Amniotic stem cell (primary cell): ENCODE results near the gene HPSE2.
A peak's percentile ranks its signal among the peaks of the same experiment; 100 is the strongest.

Source experiments
- DNase-seq: peaks from one replicate; lab custom pipeline; 2025; lab: John Stamatoyannopoulos, UW

HPSE2 gene

GRCh38 chr10:98833542-98833941, 402.1 kb downstream of the HPSE2 start:
- no peak for DNase-seq

- no peak for DNase-seq
These were observed 402.9 kb downstream of the HPSE2 start for GRCh38 chr10:98832738-98833137.

DNA sequence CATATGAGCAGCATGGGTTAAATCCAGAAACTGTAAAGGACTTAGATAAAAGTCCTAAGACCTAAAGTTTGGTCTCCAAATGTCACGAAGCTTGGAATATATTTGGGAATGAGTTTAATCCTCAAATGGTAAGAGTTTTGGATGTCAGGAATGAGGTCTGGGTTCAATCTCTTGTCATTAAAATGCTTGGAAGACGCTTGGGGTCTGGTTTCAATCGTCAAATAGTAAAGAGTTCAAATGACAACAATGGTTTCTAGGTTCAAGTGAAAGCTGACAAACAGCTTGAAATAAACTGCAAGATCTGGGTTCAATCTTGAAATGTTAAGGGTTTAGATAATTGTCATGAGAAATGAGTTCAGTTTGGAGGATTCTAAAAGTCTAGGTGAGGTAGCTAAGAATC, 403.5 kb downstream of the HPSE2 start:
- no peak for DNase-seq

GRCh38 chr10:98831391-98831790, 404.3 kb downstream of the HPSE2 start:
- no peak for DNase-seq

- DNase-seq: no peak
These were observed 409.9 kb downstream of the HPSE2 start for GRCh38 chr10:98825741-98826140.

- DNase-seq: no peak
These were observed 418.3 kb downstream of the HPSE2 start for GRCh38 chr10:98817396-98817795.

GRCh38 chr10:98815039-98815885, 420.4 kb downstream of the HPSE2 start:
- DNase-seq: no peak

DNA sequence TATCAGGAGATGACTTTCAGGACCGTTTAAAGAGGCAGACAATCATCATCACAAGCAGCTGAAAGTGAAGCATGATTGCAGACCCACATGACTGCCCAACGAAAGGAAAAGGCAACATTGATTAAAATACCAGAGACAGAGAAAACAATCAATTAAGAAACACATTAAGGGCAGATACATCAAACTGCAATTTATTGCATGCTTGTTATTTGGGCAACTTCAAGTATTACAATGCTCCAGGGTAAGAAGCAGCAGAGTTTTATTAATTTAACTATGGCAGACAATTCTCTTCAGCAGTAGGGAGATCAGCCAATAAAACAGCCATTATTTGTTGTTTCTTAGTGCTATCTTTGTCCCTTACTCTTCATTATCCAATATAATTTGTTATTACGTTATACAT, 421.2 kb downstream of the HPSE2 start:
- no peak for DNase-seq

DNA sequence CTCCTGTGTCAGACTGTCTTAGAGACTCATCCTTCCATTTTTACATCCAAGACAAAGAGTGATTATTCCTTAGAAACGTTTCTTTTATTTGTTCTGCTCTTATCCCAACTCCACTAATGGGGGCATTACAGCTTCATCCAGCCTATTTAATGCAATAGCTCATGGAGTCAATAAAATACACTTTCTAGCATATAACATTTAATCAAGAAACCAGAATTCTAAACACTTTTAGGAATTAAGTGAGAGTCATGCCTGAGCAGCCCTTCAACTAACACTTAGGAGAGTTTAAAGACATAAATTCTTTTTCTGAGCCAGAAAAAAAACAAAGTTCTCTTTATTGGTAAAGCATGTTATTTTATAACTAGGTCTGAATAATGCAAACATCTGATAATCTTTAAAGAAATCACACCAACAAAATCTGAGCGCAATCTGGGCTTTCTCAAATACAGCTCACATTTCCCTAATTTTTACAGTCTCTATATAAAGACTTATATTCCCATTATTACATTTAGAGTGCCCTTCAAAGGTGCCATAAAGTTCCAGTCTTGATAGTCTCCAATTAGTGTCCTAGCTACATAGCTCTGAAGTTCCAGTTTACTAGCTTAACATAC, 427.3 kb downstream of the HPSE2 start:
- DNase-seq: no peak

GRCh38 chr10:98800263-98800662, 435.4 kb downstream of the HPSE2 start:
- DNase-seq: no peak

GRCh38 chr10:98795467-98795866, 440.2 kb downstream of the HPSE2 start:
- DNase-seq: no peak

GRCh38 chr10:98790817-98791216, 444.8 kb downstream of the HPSE2 start:
- DNase-seq: no peak

DNA sequence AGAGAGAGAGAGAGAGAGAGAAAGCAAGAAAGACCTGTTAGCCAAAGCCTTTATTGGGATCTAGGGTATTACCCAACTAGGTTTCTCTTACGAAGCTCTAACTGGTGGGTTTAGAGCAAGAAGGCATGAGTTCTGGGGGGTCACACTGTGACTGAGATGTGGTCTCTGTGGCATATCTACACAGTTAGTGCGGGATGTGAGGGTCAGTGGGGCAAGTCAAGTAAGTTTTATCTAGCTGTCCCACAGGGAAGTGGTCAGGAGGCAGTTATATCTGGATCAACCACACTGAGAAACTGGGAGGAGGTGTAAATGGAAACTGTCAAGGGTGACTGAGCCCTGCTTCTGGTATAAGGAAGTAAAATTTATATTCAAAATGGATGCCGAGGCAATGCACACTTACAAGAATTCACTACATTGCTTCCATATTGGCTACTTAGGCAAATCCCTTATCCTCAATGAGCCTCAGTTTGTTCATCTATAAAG, 457.3 kb downstream of the HPSE2 start:
- DNase-seq: no peak

DNA sequence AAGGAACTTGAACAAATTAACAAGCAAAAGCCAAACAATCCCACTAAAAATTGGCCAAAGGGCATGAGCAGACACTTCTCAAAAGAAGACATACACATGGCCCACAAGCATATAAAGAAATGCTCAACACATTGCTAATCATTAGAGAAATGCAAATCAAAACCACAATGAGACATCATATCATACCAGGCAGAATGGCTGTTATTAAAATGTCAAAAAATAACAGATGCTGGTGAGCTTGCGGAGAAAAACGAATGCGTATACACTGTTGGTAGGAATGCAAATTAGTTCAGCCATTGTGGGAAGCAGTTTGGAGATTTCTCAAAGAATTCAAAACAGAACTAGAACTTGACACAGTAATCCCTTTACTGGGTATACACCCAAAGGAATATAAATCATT, 477.2 kb downstream of the HPSE2 start:
- DNase-seq: no peak

- peak; percentile 11 for DNase-seq
These were observed 487.4 kb downstream of the HPSE2 start for GRCh38 chr10:98748298-98748697.

- no peak for DNase-seq
These were observed 490.0 kb downstream of the HPSE2 start for GRCh38 chr10:98745645-98746044.

DNA sequence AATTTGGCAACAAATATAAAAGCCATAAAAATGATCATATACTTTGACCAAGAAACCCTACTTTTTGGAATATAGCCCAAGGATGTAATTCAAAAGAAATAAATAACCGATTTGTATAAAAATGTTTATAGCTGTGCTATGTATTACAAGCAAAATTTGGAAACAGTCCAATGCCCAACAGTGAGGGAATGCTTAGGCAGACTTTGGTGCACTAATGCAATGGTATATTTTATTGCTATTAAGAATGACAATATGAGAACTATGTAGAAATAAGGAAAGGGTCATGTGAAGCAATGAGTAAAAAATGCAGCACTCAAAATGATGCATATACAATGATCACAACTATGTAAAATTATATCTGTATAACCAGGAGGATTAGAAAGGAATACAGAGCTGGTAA, 515.1 kb downstream of the HPSE2 start:
- no peak for DNase-seq

- no peak for DNase-seq
These were observed 522.1 kb downstream of the HPSE2 start for GRCh38 chr10:98713586-98713985.

DNA sequence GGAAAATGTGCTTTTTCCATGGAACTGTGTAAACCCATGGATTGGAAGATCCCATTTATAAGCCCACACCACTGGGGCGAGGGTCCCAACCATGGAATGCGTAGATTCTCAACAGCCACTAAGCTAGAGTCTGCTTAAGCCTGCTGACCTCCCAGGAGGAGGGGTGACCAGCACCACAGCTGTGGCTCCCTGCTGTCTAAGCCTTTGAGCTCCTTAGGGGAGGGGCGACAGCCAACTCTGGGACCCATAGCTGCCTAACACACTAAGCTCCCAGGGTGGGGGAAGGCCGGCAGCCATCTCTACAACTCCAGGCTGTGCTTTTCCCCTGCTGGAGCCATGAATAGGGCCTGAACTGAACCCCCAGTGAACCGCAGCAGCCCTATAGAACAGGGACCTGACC, 539.1 kb downstream of the HPSE2 start:
- DNase-seq: no peak

GRCh38 chr10:98694883-98695282, 540.8 kb downstream of the HPSE2 start:
- DNase-seq: no peak

DNA sequence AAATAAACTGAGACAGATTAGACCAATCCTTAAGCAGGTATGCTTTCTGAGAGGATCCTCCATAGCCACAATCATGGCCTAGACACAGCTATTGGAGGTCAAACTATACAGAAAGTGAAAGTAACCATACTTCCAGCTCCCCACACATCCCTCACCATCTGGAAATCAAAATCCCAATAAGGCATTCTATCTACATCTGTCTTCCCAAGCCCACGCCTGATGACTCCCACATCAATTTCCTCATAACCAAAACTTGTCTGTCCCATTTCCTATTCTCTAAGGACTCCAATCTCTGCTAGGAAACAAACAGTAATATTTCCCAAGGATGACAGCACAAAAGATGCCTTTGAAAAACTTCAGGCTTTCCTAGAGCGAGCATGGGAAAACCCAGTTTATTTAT, 541.6 kb downstream of the HPSE2 start:
- no peak for DNase-seq

DNA sequence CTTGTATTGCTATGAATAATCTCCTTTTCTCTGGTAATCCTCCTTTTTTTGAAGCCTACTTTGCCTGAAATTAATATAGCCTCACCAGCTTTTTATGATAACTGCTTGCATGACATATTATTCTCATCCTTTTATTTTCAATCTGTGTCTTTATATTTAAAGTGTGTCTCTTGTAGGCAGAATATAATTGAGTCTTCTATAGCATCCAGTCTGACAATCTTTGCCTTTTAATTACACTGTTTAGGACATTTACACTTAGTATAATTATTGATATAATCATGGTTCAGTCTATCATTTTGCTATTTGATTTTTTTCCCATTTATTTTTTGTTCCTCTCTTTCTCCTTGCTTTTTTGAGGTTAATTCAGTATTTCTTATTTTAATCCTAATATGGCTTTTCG, 548.0 kb downstream of the HPSE2 start:
- DNase-seq: no peak

- DNase-seq: no peak
These were observed 551.4 kb downstream of the HPSE2 start for GRCh38 chr10:98684019-98684899.
